K562 (cell line): Measurements from ENCODE around the gene PPIL1. TPM values are rescaled to one million over a fixed set of nuclear protein-coding genes. Genes with fewer than 3 reads are reported as not detected.
A peak's percentile ranks its signal among the peaks of the same experiment; 100 is the strongest.

Experiments
- ARNT ChIP-seq, 2 experiments: fragments of 450-650 bp; IDR thresholded peaks; 2 replicates each; pipeline ENCODE4 v1.6.1; 2016; ENCODE audit warnings: mild to moderate bottlenecking in 1 of 2
- EGR1 ChIP-seq: fragments of 450-650 bp; conservative IDR thresholded peaks from 2 replicates; pipeline ENCODE4 v1.6.1; 2017; ENCODE audit warnings: mild to moderate bottlenecking
- EWSR1 ChIP-seq: fragments of 450-650 bp; IDR thresholded peaks from 2 replicates; pipeline ENCODE4 v1.6.1; 2018; ENCODE audit warnings: borderline replicate concordance, mild to moderate bottlenecking, low read depth, moderate library complexity; ENCODE audit not compliant: partially characterized antibody
- FOXP1 ChIP-seq: sonication (generic); formaldehyde crosslinking; IDR thresholded peaks from 2 replicates; pipeline ENCODE4 v1.8.0; 2022; ENCODE audit warnings: mild to moderate bottlenecking, missing genetic modification reagents
- GTF2A2 ChIP-seq: IDR thresholded peaks from 2 replicates; pipeline ENCODE4 v1.6.1; 2016; ENCODE audit warnings: mild to moderate bottlenecking, missing genetic modification characterization, missing compliant biosample characterization
- MCM7 ChIP-seq, 2 experiments: fragments of 450-650 bp; IDR thresholded peaks; 2 replicates each; pipeline ENCODE4 v1.6.1; 2016 to 2018
- NUFIP1 ChIP-seq: fragments of 450-650 bp; IDR thresholded peaks from 2 replicates; pipeline ENCODE4 v1.6.1; 2018; ENCODE audit not compliant: partially characterized antibody
- POLR2A ChIP-seq: fragments of 450-650 bp; conservative IDR thresholded peaks from 2 replicates; pipeline ENCODE4 v1.6.1; 2016
- PTRF ChIP-seq: fragments of 450-650 bp; IDR thresholded peaks from 2 replicates; pipeline ENCODE4 v1.6.1; 2016; ENCODE audit warnings: mild to moderate bottlenecking, missing genetic modification characterization, missing compliant biosample characterization
- RNF219 ChIP-seq: fragments of 250-450 bp; sonication (Bioruptor Pico); IDR thresholded peaks from 2 replicates; pipeline ENCODE4 v1.5.0; 2022; ENCODE audit warnings: mild to moderate bottlenecking
- SP2 ChIP-seq: IDR thresholded peaks from 2 replicates; pipeline ENCODE4 v1.6.1; 2011; ENCODE audit warnings: mild to moderate bottlenecking, low read depth, low read length, moderate library complexity; ENCODE audit not compliant: poor library complexity, severe bottlenecking; ENCODE audit errors: extremely low read depth
- UBTF ChIP-seq, 2 experiments: IDR thresholded peaks; 2 replicates each; pipeline ENCODE4 v1.6.1; 2012; ENCODE audit warnings: improper control_type of control experiment in 2 of 2, low read depth in 2 of 2, low read length in 2 of 2, borderline replicate concordance in 1 of 2
- ZNF282 ChIP-seq: sonication (generic); formaldehyde crosslinking; IDR thresholded peaks from 2 replicates; pipeline ENCODE4 v1.8.1; 2023; ENCODE audit warnings: missing genetic modification reagents
- ZNF3 ChIP-seq: fragments of 250-450 bp; sonication (Bioruptor Pico); IDR thresholded peaks from 2 replicates; pipeline ENCODE4 v1.5.0; 2021; ENCODE audit warnings: mild to moderate bottlenecking, moderate library complexity
- ZNF507 ChIP-seq: conservative IDR thresholded peaks from 2 replicates; pipeline ENCODE4 v1.6.1; 2017; ENCODE audit warnings: missing genetic modification characterization, missing compliant biosample characterization
- ZNF696 ChIP-seq: fragments of 250-450 bp; sonication (Bioruptor Pico); conservative IDR thresholded peaks from 2 replicates; pipeline ENCODE4 v1.4.0; 2020; ENCODE audit warnings: mild to moderate bottlenecking, moderate library complexity
- polyA plus RNA-seq, 8 experiments: library from polyadenylated mRNA; depleted of rRNA in 4 of 8; stranded (reverse) in 5 of 8; unstranded in 3 of 8; fragments of >200 nt; fragmentation: Nextera tagmentation in 2 of 8; fragmentation: Illumina TruSeq in 1 of 8; extraction: Ambion mirVana in 2 of 8; extraction: Trizol in 1 of 8; gene quantifications; 2 replicates each; pipeline versions ENCODE4 v1.2.1 to v1.2.3, GENCODE V29; 2011 to 2014; ENCODE audit warnings: inconsistent platforms in 1 of 8, missing spikeins in 1 of 8
- total RNA-seq, 7 experiments: library from RNA; depleted of rRNA in 6 of 7; stranded (reverse); fragments of >200 nt in 6 of 7; fragmentation: Illumina TruSeq in 2 of 7; extraction: Trizol in 2 of 7; gene quantifications; 2 replicates each; pipeline versions ENCODE4 v1.2.1 to v1.2.3, GENCODE V29; 2011 to 2021; ENCODE audit warnings: low replicate concordance in 1 of 7
- TF ChIP-seq, protein P1 (sequence below): fragments of 450-650 bp; formaldehyde crosslinking; IDR thresholded peaks from 2 replicates; pipeline ENCODE4 v1.4.0; 2022; ENCODE audit warnings: missing genetic modification characterization
- TF ChIP-seq, protein P2 (sequence below): fragments of 250-450 bp; sonication (Bioruptor Pico); IDR thresholded peaks from 2 replicates; pipeline ENCODE4 v1.4.0; 2020; ENCODE audit warnings: mild to moderate bottlenecking, moderate library complexity

The PPIL1 gene
- total and polyA plus RNA-seq, 9 of the 15 experiments (the other 6 are each of a cell fraction or from before 2014, with no cell fraction given) = 65.8 to 205 (median 130) TPM

DNA sequence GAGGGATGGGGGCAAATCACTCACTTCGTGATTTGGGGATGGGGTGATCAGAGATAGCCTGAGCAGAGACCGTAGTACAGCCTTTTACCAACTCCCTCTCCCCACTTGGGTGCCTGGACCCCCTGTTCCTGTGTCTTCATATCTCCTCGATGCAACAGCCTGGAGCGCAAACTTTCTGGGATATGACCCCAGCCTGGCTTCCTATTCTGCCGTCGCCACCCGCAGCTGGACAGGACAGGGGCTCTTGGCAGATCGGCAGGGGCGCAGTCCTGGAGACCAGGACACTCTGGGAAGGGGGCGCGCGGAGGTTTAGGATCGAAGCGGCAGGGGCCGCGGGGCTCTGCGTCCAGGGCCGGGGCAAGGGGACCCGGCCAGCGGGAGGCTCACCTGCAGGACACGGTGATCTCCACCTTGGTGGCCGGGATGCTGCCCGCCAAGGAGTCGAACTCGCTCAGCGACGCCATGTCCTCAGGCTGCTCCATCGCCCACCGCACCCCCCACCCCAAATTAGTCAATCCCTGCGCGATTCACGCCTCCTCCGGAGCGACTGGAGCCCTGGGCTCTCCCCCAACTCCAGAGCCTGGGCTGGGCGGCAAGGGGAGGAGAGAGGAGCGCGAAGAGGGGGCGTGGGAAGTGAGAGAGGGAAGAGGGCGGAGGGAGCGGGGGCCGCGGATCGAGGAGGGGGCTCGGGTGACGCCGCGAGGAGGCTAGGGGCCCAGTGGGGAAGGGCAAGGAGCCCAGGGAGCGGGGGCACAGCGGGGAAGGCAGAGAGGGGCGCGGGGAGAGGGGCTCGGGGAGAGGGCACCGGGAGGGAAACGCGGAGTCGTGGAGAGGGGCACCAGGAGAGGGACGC lies 35.5 kb downstream of the PPIL1 start, which contains the start of gene CPNE5 (continued):
- TF ChIP-seq ZNF696 (CRISPR knock-in tag) = no peak
- TF ChIP-seq ZNF3 (CRISPR knock-in tag) = no peak
- no peak for TF ChIP-seq NUFIP1
- no peak for TF ChIP-seq ARNT (IDR thresholded peaks at IDR 0.05)
- TF ChIP-seq, protein P1, sequence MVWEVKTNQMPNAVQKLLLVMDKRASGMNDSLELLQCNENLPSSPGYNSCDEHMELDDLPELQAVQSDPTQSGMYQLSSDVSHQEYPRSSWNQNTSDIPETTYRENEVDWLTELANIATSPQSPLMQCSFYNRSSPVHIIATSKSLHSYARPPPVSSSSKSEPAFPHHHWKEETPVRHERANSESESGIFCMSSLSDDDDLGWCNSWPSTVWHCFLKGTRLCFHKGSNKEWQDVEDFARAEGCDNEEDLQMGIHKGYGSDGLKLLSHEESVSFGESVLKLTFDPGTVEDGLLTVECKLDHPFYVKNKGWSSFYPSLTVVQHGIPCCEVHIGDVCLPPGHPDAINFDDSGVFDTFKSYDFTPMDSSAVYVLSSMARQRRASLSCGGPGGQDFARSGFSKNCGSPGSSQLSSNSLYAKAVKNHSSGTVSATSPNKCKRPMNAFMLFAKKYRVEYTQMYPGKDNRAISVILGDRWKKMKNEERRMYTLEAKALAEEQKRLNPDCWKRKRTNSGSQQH (CRISPR knock-in tag) = no peak
- TF ChIP-seq ZNF282 (CRISPR knock-in tag) = no peak
- TF ChIP-seq EGR1 = peak; percentile 73
- no peak for TF ChIP-seq POLR2A
- no peak for TF ChIP-seq SP2
- TF ChIP-seq, protein P2, sequence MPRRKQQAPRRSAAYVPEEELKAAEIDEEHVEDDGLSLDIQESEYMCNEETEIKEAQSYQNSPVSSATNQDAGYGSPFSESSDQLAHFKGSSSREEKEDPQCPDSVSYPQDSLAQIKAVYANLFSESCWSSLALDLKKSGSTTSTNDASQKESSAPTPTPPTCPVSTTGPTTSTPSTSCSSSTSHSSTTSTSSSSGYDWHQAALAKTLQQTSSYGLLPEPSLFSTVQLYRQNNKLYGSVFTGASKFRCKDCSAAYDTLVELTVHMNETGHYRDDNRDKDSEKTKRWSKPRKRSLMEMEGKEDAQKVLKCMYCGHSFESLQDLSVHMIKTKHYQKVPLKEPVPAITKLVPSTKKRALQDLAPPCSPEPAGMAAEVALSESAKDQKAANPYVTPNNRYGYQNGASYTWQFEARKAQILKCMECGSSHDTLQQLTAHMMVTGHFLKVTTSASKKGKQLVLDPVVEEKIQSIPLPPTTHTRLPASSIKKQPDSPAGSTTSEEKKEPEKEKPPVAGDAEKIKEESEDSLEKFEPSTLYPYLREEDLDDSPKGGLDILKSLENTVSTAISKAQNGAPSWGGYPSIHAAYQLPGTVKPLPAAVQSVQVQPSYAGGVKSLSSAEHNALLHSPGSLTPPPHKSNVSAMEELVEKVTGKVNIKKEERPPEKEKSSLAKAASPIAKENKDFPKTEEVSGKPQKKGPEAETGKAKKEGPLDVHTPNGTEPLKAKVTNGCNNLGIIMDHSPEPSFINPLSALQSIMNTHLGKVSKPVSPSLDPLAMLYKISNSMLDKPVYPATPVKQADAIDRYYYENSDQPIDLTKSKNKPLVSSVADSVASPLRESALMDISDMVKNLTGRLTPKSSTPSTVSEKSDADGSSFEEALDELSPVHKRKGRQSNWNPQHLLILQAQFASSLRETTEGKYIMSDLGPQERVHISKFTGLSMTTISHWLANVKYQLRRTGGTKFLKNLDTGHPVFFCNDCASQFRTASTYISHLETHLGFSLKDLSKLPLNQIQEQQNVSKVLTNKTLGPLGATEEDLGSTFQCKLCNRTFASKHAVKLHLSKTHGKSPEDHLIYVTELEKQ (CRISPR knock-in tag) = no peak
- TF ChIP-seq RNF219 = no peak
- TF ChIP-seq UBTF (IDR thresholded peaks at IDR 0.05; ENCODE audit: borderline replicate concordance in 1 of 2, low read depth in 2 of 2, low read length in 2 of 2) = no peak
- TF ChIP-seq ZNF507 (tag) = no peak
- 0 out of 2 replicates have a peak, but pooled peaks have one; percentile 19 for TF ChIP-seq FOXP1 (CRISPR knock-in tag)
- TF ChIP-seq EWSR1 = no peak
- no peak for TF ChIP-seq PTRF (tag)
- no peak for TF ChIP-seq MCM7 (IDR thresholded peaks at IDR 0.05)
- no peak for TF ChIP-seq GTF2A2
